ENCODE data around the gene CYS1. TPM values are rescaled to one million over a fixed set of nuclear protein-coding genes. Genes with fewer than 3 reads are reported as not detected.

Gene CYS1, protein sequence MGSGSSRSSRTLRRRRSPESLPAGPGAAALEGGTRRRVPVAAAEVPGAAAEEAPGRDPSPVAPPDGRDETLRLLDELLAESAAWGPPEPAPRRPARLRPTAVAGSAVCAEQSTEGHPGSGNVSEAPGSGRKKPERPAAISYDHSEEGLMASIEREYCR
- 2.1 and 2.3 TPM in 2 replicates for total RNA-seq

DNA sequence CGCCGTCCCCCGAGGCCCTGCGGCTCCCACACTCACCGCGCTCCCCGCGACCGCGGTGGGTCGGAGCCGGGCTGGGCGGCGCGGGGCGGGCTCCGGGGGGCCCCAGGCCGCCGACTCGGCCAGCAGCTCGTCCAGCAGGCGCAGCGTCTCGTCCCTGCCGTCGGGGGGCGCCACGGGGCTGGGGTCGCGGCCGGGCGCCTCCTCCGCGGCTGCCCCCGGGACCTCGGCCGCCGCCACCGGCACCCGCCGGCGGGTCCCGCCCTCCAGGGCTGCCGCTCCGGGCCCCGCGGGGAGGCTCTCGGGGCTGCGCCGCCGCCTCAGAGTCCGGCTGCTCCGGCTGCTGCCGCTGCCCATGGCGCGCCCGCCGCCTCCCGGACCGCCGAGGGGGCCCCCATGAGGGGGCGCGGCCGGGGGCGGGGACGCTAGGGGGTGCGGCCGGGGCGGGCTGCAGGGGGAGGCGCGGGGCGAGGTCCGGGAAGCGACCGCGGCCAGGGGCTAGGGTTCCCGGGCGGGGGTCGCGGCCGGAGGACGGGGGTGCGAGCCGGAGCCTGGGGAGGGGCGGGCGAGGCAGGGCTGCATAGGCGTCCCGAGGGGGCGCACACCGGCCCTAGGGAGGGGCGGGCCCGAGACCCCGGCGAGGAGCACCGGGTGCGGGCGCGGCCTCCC, at the start of gene CYS1:
Gene CYS1, minus strand, starts transcription at position 542 of the 666 bp plus-strand sequence. Its CDS starts 188 bp downstream, at position 354.

DNA sequence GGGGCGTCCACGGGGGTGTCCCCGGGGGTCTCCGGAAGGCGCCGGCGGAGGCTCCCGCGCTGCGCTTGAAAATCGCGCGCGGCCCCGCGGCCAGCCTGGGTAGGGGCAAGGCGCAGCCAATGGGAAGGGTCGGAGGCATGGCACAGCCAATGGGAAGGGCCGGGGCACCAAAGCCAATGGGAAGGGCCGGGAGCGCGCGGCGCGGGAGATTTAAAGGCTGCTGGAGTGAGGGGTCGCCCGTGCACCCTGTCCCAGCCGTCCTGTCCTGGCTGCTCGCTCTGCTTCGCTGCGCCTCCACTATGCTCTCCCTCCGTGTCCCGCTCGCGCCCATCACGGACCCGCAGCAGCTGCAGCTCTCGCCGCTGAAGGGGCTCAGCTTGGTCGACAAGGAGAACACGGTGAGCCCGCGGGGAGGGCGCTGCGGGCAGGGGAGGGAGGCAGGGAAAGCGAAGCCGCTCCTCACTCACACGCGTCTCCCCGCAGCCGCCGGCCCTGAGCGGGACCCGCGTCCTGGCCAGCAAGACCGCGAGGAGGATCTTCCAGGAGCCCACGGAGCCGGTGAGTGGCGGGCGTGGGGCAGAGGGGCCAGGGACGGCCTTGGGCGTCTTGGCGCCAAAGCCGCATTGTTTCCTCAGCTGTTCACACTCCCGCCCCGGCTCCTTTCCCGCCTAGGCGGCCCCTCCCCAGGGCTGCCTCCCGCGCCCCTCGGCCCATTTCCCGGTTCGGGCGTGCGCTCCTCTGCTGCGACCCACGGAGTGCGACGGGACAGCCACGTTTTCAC, 42.5 kb upstream of the CYS1 start, which contains the start of gene RRM2:
Gene RRM2, plus strand, starts transcription at position 240 of the 781 bp plus-strand sequence. Its CDS starts 60 bp downstream, at position 300.

DNA sequence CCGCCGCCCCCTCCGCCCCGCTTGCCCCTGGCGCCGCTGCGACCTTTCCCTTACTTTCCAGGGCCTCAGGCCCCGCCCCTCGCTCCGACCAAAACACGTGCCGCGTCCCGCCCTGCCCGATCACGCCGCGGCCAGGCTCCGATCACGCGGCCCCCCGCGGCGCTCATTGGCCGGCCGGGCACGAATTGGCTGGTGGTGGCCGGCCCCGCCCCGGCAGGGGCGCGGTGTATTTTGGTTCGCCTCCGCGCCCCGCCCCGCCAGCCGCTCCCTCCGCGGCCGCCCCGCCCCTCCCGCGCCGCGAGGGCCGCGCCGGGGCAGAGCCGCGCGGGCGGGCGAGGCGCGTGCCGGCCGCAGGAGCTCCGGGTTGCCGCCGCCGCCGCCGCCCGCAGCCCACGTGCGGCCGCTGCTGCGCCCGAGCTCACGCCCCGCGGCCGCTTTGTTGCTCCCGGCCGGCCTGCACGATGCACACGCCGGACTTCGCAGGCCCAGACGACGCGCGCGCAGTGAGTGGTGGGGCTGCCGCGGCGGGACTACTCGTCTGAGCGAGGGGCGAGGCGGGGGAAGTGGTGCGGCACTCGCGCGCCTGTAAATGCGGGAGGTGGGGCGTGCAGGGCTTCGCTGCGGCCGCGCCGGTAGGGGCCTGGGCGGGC, 36.8 kb downstream of the CYS1 start, which contains the start of gene KLF11:
Gene KLF11, plus strand, starts transcription at position 295 of the 650 bp plus-strand sequence. Its CDS starts 167 bp downstream, at position 462.

Other genes with a start within 250 kb of the CYS1 start
- 7.6 and 12.3 TPM in 2 replicates for gene TAF1B, start 236.9 kb downstream of the CYS1 start, total RNA-seq
- 0.09 TPM in 1 of 2 replicates, not detected in the other for gene GRHL1, start 128.7 kb downstream of the CYS1 start, total RNA-seq
- 9.7 and 11.0 TPM in 2 replicates for gene KLF11, start 36.9 kb downstream of the CYS1 start, total RNA-seq
- gene RRM2, start 42.3 kb upstream of the CYS1 start, total RNA-seq: 5.6 and 8.8 TPM in 2 replicates
- gene HPCAL1, start 222.5 kb upstream of the CYS1 start, total RNA-seq: 24.2 and 73.9 TPM in 2 replicates